KG1 (cell line): ENCODE results near the gene EIF3A.

Experiments
- DNase-seq: peaks from one replicate; lab custom pipeline; 2025; lab: John Stamatoyannopoulos, UW

The EIF3A gene

DNA sequence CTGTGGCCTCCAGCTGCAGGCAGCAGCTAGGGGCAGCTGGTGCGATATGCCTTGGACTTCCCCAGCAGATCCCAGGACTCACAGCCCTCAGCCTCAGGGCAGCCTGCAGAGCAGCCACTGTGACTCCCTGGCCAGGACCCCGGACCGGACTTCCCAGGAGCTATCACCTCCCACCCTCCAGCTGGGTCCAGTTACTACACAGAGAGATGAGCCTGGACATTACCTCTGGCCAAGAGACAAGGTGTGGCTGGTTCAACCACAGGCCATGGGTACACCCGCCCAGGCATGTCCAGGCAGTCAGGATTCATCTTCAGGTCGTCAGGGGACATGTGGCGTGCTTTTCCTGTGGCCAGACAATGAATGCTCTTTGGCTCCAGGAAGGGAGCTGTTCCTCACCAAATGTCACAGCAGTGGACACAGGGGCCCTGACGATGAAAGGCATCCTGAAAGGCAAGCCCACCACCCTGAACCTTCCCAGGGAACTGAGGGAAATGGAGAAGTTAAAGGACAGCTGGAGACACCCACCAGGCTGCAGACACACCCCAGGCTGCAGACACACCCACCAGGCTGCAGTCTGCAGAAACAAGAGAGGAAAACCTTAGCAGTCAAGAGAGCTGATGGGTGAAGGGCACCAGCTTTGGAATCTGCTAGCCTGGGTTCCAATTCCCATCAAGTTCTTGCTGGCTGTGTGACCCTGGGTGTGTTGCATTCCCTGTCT lies 76.9 kb downstream of the EIF3A start:
- no peak for DNase-seq

DNA sequence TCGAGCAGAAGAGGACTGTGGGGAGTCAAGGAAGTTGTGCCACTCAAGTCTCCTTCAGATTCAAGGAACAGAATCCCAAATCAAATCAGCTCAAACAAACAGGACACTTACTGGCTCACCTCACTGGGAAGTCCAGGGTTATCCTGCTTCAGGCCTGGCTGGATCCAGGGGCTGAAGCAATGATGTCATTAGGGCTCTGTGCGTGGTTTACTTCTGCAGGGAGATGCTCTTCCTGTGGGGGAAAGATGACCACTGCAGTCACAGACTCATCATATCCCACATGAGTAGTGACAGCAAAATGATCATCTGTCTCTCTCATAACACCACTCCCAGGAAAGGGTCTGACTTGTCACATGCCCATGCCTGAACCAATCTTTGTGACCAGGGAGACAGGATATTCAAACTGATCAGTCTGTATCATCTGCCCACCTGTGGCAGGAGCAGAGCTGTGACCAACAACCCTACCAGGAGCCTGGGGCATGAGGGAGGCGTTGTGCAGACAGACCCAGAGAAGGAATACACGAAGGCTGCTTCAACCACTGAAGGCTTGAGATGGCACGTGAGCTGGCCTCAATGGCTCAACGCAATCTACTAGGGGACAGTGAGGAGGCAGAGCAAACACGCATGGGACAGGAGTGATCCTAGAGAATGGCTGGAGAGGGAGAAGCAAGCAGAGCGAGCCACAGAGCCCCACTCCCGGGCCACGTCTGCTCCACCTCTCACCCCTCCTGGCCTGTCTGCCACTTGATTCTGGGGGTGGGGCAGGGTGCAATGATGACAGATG lies 78.7 kb downstream of the EIF3A start:
- DNase-seq = no peak

DNA sequence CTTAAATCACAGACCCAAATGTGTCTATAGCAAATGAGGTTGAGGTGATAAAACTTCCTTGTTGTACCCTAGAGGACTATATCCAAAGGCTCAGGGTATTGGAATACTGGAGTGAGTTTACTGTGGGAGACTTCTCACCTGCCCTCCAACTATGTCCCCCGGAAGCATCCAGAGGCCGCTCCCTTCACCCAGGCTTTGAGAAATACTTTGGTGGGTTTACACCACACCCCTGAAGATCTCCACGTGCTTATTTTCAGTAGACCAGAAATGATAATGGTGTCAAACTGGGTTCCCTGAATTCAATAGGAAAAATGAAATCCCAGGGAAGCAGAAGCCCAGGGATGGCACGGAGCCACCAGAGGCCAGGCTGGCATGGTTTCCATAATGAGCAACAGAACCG lies 82.4 kb downstream of the EIF3A start:
- no peak for DNase-seq

DNA sequence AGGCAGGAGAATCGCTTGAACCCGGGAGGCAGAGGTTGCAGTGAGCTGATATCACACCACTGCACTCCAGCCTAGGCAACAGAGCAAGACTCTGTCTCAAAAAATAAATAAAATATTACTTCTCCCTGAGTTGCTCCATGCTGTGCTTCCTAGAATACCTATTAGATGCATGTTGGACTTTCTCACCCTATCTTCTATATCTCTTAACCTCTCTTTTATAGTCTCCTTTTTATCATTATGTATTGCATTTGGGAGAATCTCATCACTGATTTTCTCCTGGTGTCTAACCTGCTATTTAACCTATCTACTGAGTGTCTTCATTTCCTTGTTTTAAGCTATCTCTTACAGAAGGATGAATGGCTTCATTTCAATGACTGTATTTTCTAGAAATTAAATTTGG lies 83.2 kb downstream of the EIF3A start:
- no peak for DNase-seq

DNA sequence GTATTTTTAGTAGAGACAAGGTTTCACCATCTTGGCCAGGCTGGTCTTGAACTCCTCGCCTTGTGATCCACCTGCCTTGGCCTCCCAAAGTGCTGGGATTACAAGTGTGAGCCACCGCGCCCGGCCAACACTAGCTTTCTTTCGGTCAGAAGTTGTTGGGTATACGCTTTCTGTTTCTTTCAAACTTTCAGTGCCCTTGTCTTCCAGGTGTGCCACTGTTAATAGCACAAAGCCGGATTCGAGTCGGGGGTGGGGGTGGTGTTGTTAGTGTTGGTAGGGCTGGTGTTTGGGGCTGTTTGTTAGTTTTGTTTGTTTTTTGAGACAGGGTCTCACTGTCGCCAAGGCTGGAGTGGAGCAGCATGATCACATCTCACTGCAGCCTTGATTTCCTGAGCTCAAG lies 84.9 kb downstream of the EIF3A start:
- DNase-seq = no peak

DNA sequence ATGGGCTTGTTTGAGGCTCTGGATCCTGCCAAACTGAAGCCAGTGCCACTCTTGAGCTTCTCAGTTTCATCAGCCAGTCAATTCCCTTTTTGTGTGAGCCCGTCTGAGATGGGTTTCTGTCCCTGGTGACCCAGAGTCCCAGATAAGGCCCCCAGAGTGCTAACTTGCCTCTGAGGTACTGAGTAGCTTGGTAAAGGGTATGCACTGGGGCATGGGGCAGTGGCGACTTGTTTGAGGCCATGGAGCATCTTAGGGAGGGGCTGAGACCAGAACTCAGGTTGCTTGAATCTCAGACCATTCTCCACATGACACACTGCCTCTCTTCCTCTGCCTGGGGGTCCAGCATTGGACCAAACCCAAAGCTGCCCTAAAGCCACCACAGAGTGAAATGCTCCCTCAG lies 86.3 kb downstream of the EIF3A start:
- no peak for DNase-seq

DNA sequence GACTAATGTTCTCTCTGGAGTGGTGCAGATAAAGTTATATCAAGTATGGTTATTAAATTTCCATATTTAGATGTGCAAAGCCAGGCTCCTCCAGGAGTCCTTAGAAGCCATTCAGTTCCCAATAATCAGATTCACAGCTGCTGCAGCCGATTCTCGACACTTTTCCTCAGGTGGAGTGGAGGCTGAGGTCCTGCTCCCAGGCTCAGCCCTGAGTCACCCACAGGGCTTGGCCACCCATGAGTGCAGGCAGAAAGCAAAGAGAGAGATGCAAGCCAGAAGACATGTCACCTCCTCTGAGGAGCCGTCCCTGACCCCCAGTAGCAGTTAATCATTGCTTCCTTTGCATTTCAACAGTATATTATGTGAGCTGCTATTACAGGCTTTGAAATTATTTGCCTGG lies 87.4 kb downstream of the EIF3A start:
- DNase-seq = no peak

DNA sequence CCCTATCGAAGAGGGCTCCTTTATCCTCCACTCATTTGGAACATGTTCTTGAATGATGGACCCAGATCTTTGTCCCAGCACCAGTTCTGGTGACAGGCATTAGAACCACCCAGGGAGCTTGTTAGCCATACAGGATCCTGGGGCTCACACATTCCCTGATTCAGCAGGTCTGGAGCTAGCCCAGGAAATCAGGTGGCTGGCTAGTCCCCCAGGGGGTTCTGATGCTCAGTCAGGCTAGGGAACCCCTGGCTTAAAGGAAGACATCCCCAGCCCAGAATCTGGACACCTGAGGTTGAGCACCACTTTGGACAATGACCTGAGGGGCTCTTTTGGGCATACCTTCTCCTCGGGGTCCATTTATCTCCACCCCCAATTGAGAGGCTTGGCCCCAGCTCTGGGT lies 88.1 kb downstream of the EIF3A start:
- no peak for DNase-seq

DNA sequence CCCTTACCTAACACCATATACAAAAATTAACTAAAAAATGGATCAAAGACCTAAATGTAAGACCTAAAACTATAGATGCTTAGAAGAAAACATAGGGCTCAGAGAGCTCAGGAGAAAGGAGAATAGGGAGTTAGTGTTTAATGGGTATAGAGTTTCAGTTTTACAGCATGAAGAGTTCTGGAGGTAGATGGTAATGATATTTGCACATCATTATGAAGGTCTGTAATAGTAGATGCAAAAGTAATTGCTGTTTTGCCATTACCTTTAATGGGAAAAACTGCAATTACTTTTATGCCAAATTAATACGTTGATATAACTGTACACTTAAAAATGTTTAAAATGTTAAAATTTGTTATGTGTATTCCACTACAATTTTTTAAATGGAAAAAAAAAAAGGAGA lies 90.3 kb downstream of the EIF3A start:
- no peak for DNase-seq

DNA sequence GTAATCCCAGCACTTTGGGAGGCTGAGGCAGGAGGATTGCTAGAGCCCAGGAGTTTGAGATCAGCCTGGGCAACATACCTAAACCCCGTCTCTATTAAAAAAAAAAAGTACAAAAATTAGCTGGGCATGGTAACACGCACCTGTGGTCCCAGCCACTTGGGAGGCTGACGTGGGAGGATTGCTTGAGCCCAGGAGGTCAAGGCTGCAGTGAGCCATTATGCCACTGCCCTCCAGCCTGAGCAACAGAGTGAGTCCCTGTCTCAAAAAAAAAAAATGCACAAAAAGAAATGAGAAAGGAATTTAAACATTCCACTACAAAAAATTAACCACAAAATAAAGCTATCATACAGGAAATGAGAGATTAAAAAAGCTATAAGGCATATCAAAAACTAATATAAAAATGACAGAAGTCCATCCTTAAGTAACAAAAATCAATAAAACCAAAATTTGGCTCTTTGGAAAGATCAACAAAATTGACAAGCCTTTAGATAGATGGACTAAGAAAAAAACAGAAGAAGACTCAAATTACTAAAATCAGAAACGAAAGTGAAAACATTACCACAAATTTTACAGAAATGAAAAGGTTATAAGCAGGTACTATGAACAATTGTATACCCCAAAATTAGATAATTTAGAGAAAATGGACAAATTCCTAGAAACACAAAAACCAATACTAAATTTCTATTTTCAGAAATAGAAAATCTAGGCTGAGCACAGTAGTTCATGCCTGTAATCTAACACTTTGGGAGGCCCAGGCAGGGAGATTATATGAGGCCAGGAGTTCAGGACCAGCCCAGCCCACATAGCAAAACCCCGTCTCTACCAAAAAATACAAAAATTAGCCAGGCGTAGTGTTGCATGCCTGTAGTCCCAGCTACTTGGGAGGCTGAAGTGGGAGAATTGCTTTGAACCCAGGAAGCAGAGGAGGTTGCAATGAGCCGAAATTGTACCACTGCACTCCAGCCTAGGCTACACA lies 93.5 kb downstream of the EIF3A start:
- no peak for DNase-seq

DNA sequence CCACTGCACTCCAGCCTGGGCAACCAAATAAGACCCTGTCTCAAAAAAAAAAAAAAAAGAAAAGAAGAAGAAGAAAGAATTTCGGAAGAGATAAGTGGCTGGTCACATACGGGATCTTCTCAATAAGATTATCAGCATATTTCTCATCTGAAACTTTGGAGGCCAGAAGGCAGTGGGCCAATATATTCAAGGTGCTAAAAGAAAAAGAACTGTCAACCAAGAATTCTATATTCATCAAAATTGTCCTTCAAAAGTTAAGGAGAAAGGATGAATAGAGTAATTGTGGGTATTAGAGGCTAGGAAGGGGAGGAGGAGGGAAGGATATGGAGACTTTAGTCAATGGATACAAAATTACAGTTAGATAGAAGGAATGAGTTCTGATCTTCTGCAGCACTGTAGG lies 95.0 kb downstream of the EIF3A start:
- DNase-seq = no peak
